Fibroblast of lung (primary cell): ENCODE data around the gene CNST.

ENCODE experiments used
- EZH2 ChIP-seq: IDR thresholded peaks from 2 replicates; pipeline ENCODE4 v1.5.1; 2012; ENCODE audit warnings: low read length, control low read depth, mild to moderate bottlenecking; ENCODE audit errors: missing control alignments
- TF ChIP-seq, protein P1 (sequence below), 2 donors: IDR thresholded peaks in 1 of 2; conservative IDR thresholded peaks in 1 of 2; 1 replicate in 1 of 2; 2 replicates in 1 of 2; pipeline ENCODE4 v1.5.1; 2011 to 2012; ENCODE audit warnings: low read length in 2 of 2, control low read depth in 1 of 2, inconsistent platforms in 1 of 2, low read depth in 1 of 2, mild to moderate bottlenecking in 1 of 2

DNA sequence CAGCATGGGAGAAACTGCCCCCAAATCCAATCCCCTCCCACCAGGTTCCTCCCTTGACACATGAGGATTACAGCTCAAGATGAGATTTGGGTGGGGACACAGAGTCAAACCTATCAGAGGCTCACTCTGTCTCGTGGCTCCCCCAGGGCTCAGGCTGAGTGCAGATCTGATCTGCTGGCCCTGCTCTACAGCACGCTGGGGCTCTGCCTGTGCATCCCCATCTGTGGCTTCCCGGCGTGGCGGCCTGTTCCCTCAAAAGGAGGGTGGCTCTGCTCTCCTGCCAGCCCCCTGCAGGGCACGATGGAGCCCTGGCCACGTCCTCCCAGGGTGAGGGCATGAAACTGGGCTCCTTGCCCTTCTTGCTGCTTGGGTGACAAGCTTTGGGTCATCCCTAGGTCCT, 39.3 kb upstream of the CNST start:
- TF ChIP-seq, protein P1, sequence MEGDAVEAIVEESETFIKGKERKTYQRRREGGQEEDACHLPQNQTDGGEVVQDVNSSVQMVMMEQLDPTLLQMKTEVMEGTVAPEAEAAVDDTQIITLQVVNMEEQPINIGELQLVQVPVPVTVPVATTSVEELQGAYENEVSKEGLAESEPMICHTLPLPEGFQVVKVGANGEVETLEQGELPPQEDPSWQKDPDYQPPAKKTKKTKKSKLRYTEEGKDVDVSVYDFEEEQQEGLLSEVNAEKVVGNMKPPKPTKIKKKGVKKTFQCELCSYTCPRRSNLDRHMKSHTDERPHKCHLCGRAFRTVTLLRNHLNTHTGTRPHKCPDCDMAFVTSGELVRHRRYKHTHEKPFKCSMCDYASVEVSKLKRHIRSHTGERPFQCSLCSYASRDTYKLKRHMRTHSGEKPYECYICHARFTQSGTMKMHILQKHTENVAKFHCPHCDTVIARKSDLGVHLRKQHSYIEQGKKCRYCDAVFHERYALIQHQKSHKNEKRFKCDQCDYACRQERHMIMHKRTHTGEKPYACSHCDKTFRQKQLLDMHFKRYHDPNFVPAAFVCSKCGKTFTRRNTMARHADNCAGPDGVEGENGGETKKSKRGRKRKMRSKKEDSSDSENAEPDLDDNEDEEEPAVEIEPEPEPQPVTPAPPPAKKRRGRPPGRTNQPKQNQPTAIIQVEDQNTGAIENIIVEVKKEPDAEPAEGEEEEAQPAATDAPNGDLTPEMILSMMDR (conservative IDR thresholded peaks at IDR 0.05 in 1 of 2, IDR thresholded peaks at IDR 0.05 in 1 of 2; ENCODE audit: low read depth in 1 of 2, low read length in 2 of 2), result no peak
- TF ChIP-seq EZH2, result no peak
